Testis (tissue), 2 donors: ENCODE results near the gene DEFB132.

Experiments
- POLR2A ChIP-seq: fragments of 450-650 bp; IDR thresholded peaks from one replicate; pipeline ENCODE4 v1.6.1; 2017; ENCODE audit warnings: antibody characterized with exemption, mild to moderate bottlenecking, moderate library complexity
- TF ChIP-seq, protein P1 (sequence below), 3 experiments: fragments of 450-650 bp in 2 of 3; fragments of 200-600 bp in 1 of 3; sonication (generic) in 1 of 3; IDR thresholded peaks; one replicate each; pipeline ENCODE4 v1.5.1; 2016 to 2019; ENCODE audit warnings: antibody characterized with exemption in 3 of 3, mild to moderate bottlenecking in 2 of 3, moderate library complexity in 1 of 3

- TF ChIP-seq, protein P1, sequence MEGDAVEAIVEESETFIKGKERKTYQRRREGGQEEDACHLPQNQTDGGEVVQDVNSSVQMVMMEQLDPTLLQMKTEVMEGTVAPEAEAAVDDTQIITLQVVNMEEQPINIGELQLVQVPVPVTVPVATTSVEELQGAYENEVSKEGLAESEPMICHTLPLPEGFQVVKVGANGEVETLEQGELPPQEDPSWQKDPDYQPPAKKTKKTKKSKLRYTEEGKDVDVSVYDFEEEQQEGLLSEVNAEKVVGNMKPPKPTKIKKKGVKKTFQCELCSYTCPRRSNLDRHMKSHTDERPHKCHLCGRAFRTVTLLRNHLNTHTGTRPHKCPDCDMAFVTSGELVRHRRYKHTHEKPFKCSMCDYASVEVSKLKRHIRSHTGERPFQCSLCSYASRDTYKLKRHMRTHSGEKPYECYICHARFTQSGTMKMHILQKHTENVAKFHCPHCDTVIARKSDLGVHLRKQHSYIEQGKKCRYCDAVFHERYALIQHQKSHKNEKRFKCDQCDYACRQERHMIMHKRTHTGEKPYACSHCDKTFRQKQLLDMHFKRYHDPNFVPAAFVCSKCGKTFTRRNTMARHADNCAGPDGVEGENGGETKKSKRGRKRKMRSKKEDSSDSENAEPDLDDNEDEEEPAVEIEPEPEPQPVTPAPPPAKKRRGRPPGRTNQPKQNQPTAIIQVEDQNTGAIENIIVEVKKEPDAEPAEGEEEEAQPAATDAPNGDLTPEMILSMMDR (IDR thresholded peaks at IDR 0.05) = no peak
- TF ChIP-seq POLR2A = no peak
Observed at GRCh38 chr20:221258-221830, 36.2 kb upstream of the DEFB132 start.
